ENCODE measurements around the gene ACTN1. TPM values are rescaled to one million over a fixed set of nuclear protein-coding genes. Genes with fewer than 3 reads are reported as not detected.

ACTN1 gene
- total and polyA plus RNA-seq, 2 of the 8 experiments (the other 6 are each of a cell fraction or from before 2014, with no cell fraction given) = 236 to 262 TPM

GRCh38 chr14:68876976-68877375, 102.1 kb downstream of the ACTN1 start:
- Histone ChIP-seq H4K5ac (ENCODE audit: insufficient read length, low read depth, low read length) (no peak overlapping the region), H3K9ac (replicated peaks in 1 of 4; ENCODE audit: extremely low read depth in 1 of 4, low read depth in 3 of 4, low read length in 3 of 4) (no peak overlapping the region), H3K23ac (ENCODE audit: insufficient read length) (no peak overlapping the region), H2BK120ac (replicated peaks; ENCODE audit: low read depth, low read length) (no peak overlapping the region), H3K36me3 (ENCODE audit: control insufficient read depth in 2 of 4, insufficient read depth in 4 of 4, low read length in 3 of 4) (peaks cover 33 to 87% (median 78%) of the 10 kb centered on the region in 4 experiments), H3K27ac (ENCODE audit: low read depth, low read length) (no peak overlapping the region), H4K20me1 (replicated peaks in 1 of 2; ENCODE audit: control insufficient read depth in 1 of 2, insufficient read depth in 2 of 2, low read length in 2 of 2) (peaks cover 0 to 7% of the 10 kb centered on the region in 2 experiments), H3K14ac (ENCODE audit: insufficient read length) (no peak overlapping the region), H3K79me1 (ENCODE audit: low read depth, low read length) (no peaks in the 10 kb centered on the region), H3K56ac (replicated peaks; ENCODE audit: insufficient read length, low read depth, low read length) (no peak overlapping the region), H3K79me2 (ENCODE audit: control insufficient read depth in 1 of 2, insufficient read depth in 2 of 2, low read length in 2 of 2) (no peaks in the 10 kb centered on the region), H2AK5ac (ENCODE audit: low read depth, low read length) (no peak overlapping the region), H2BK12ac (ENCODE audit: low read depth, low read length) (no peak overlapping the region), H4K91ac (replicated peaks; ENCODE audit: insufficient read length, low read length) (no peak overlapping the region), H3K4me1 (replicated peaks in 1 of 4; ENCODE audit: control insufficient read depth in 3 of 4, insufficient read depth in 4 of 4, low read length in 3 of 4) (no peaks in the 10 kb centered on the region), H2BK5ac (ENCODE audit: low read depth, low read length) (no peak overlapping the region), H4K8ac (ENCODE audit: extremely low read depth, insufficient read depth, low read length) (no peak overlapping the region), H3K4me3 (ENCODE audit: extremely low read depth in 1 of 4, insufficient read depth in 2 of 4, low read depth in 3 of 4, low read length in 4 of 4) (no peak overlapping the region), H3K4ac (replicated peaks; ENCODE audit: insufficient read length, low read depth, low read length) (no peak overlapping the region), H2AFZ (ENCODE audit: low read length) (no peak overlapping the region), H2BK20ac (ENCODE audit: low read length) (no peak overlapping the region), H3K27me3 (replicated peaks in 1 of 4; ENCODE audit: control insufficient read depth in 3 of 4, extremely low read depth in 1 of 4, insufficient read depth in 3 of 4, low read length in 3 of 4) (no peaks in the 10 kb centered on the region), H3K4me2 (ENCODE audit: insufficient read depth in 1 of 2, low read depth in 2 of 2, low read length in 2 of 2) (no peak overlapping the region), H3K9me3 (ENCODE audit: insufficient read depth in 2 of 2, low read depth in 1 of 2, low read length in 1 of 2) (no peaks in the 10 kb centered on the region), H3K23me2 (ENCODE audit: low read depth, low read length) (no peaks in the 10 kb centered on the region), H3K18ac (ENCODE audit: extremely low read depth, low read length) (no peak overlapping the region), H2BK15ac (ENCODE audit: low read length) (no peak overlapping the region)
- no peak for TF ChIP-seq TCF12 (IDR thresholded peaks at IDR 0.05; ENCODE audit: low read depth, low read length)
- no peak for TF ChIP-seq TEAD4 (IDR thresholded peaks at IDR 0.05; ENCODE audit: low read depth, low read length)
- TF ChIP-seq CEBPB (IDR thresholded peaks at IDR 0.05; ENCODE audit: low read depth, low read length) = no peak
- TF ChIP-seq CBX5 (IDR thresholded peaks at IDR 0.05; ENCODE audit: low read depth, low read length) = no peak
- TF ChIP-seq ZNF274 (IDR thresholded peaks at IDR 0.05; ENCODE audit: borderline replicate concordance, extremely low read depth, low read length) = no peak
- TF ChIP-seq SIX5 (IDR thresholded peaks at IDR 0.05; ENCODE audit: low read depth, low read length) = no peak
- TF ChIP-seq JUN (IDR thresholded peaks at IDR 0.05; ENCODE audit: low read depth, low read length) = no peak
- TF ChIP-seq KDM1A (IDR thresholded peaks at IDR 0.05; ENCODE audit: borderline replicate concordance, low read length) = no peak
- TF ChIP-seq SP1 (IDR thresholded peaks at IDR 0.05; ENCODE audit: low read depth, low read length) = no peak
- no peak for TF ChIP-seq KDM4A (IDR thresholded peaks at IDR 0.05; ENCODE audit: low read depth, low read length, severe bottlenecking)
- TF ChIP-seq CTBP2 (IDR thresholded peaks at IDR 0.05; ENCODE audit: borderline replicate concordance, insufficient read depth, insufficient read length, low read length) = no peak
- TF ChIP-seq JUND (IDR thresholded peaks at IDR 0.05; ENCODE audit: low read length) = no peak
- TF ChIP-seq NANOG (IDR thresholded peaks at IDR 0.05; ENCODE audit: insufficient read depth, low read depth, low read length, poor library complexity, severe bottlenecking) = no peak
- TF ChIP-seq GTF2F1 (IDR thresholded peaks at IDR 0.05; ENCODE audit: borderline replicate concordance, low read depth, low read length) = no peak
- no peak for TF ChIP-seq SUZ12 (IDR thresholded peaks at IDR 0.05; ENCODE audit: low read length)
- no peak for TF ChIP-seq BRCA1 (IDR thresholded peaks at IDR 0.05; ENCODE audit: low read depth, low read length)
- FAIRE-seq (no peak), DNase-seq (ENCODE audit: low read depth in 1 of 2, low spot score in 2 of 2) (no peak)
- 100% methylated on average over 6 of the region's 6 CpGs; no CpG with 5 or more reads in 1 of the 2 experiments for WGBS, 2 experiments (ENCODE audit: extremely low coverage in 1 of 2, insufficient coverage in 1 of 2, insufficient read length in 1 of 2, insufficient replicate concordance in 2 of 2, low coverage in 1 of 2, low lambda C conversion rate in 2 of 2, missing lambda C conversion rate in 1 of 2)
- ChIA-PET CTCF (ENCODE audit: partially characterized antibody) (interaction anchor here (0.7 to 1.5 kb wide), 2 partner anchors 19 to 63 kb away, joined by 3 read pairs; no protein-coding TSS in a partner anchor), POLR2A (ENCODE audit: partially characterized antibody) (interaction anchor here (0.9 kb wide), 1 partner anchor 9 kb away, joined by 5 read pairs; no protein-coding TSS in a partner anchor)

All from H1 (cell line).